ENCODE results near the gene TNS3. TPM values are rescaled to one million over a fixed set of nuclear protein-coding genes. Genes with fewer than 3 reads are reported as not detected.

TNS3 gene
- total RNA-seq, 1 donor from 2014 or later: 452 TPM

DNA sequence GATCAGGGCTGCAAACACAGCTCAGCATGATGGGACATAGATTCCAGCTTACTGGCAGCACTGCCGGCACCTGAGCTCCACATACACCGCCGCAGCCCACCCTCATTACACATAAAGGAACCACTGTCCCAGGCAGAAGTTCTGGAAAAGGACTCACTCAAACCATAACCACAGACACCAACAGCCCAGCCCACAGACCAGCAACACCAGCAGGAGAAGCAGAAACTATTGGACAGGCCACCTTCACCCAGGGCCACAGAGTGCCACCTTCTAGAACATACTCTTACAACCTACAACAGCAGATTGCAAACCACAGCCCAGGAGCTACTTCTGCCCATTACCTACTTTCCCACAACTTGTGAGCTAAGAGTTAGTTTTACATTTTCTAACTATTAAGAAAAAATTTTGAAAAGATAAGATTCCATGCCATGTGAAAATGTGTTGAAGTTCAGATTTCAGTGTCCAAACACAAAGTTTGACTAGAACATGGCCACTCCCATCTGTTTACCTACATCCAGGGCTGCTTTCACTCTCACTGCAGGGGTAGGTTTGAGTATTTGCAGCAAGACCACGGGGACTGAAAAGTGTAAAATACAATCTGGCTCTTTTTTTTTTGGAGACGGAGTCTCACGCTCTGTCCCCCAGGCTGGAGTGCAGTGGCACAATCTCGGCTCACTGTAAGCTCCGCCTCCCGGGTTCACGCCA, 153.0 kb downstream of the TNS3 start:
- H3K27ac Mint-ChIP-seq: peak overlapping the region; percentile 85
- TF ChIP-seq, protein P1, sequence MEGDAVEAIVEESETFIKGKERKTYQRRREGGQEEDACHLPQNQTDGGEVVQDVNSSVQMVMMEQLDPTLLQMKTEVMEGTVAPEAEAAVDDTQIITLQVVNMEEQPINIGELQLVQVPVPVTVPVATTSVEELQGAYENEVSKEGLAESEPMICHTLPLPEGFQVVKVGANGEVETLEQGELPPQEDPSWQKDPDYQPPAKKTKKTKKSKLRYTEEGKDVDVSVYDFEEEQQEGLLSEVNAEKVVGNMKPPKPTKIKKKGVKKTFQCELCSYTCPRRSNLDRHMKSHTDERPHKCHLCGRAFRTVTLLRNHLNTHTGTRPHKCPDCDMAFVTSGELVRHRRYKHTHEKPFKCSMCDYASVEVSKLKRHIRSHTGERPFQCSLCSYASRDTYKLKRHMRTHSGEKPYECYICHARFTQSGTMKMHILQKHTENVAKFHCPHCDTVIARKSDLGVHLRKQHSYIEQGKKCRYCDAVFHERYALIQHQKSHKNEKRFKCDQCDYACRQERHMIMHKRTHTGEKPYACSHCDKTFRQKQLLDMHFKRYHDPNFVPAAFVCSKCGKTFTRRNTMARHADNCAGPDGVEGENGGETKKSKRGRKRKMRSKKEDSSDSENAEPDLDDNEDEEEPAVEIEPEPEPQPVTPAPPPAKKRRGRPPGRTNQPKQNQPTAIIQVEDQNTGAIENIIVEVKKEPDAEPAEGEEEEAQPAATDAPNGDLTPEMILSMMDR (IDR thresholded peaks at IDR 0.05; ENCODE audit: unreplicated experiment): no peak
- peaks cover 47% of the 10 kb centered on the region for H3K36me3 Mint-ChIP-seq
- no peaks in the 10 kb centered on the region for H3K4me1 Mint-ChIP-seq
- no peaks in the 10 kb centered on the region for H3K9me3 Mint-ChIP-seq
- no peak overlapping the region for H3K4me3 Mint-ChIP-seq
- H3K27me3 Mint-ChIP-seq (ENCODE audit: low read depth): no peaks in the 10 kb centered on the region
- DNase-seq (ENCODE audit: low spot score in 2 of 2, unreplicated experiment in 2 of 2): no peak

DNA sequence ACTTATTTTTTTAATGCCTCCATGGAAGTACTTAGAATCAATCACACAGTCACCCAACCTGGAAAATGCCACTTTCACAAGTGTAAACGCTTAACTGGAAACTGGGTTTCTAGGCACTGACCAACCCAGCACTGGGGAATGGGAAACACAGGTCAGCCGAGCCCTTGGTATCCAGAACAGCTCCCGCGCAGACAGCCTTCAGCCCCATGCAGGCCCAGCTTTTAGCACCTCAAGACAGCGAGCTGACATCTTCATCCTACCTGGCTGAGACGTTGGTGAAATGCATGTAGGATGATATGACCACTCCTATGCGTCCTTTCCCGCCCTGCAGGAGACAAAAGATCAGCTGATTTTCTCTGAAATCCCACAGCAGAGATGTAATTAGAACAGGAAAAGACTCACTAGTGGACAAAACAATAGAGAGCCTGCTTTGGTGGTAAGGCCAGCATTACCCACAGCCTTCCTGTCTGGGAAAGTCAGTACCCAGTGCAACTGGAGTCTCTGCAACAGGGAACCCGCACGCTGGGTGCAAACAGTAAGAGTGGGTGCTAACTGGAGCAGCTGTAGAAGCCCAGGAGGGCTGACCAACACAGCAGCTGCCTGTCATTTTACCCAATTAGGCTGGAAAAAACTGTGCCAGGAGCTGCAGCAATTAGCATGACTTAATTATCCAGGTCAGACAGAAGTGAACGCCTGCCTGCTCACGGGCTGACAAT, 153.7 kb downstream of the TNS3 start:
- TF ChIP-seq, protein P1 (IDR thresholded peaks at IDR 0.05; ENCODE audit: unreplicated experiment): no peak
- H3K4me3 Mint-ChIP-seq: no peak overlapping the region

DNA sequence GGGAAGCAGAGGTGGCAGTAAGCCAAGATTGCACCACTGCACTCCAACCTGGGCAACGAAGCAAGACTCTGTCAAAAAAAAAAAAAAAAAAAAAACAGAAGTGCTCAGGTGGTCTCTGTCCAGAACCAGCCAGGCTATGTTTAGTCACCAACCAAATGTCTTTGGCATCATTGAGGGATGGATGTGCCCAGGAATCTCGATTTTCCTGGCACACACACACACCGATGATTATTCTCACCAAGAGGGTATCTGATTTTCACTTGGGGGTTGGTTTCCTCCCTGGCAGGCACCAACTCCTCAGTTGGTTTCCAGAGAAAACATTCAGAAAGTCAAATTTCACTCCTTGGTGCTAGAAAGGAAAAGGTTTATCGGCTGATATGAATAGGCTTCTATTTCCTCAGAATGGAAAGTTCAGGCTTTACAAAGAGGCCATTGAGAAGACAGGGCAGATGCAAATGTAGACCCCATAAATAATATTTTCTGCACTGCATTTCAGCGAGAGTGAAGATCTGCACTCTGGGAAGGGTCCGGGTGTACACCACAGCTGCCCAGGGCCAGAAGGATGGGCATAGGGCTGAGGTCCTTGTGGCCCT, 154.8 kb downstream of the TNS3 start:
- H3K27me3 Mint-ChIP-seq (ENCODE audit: low read depth): no peaks in the 10 kb centered on the region
- peaks cover 59% of the 10 kb centered on the region for H3K36me3 Mint-ChIP-seq
- TF ChIP-seq, protein P1 (IDR thresholded peaks at IDR 0.05; ENCODE audit: unreplicated experiment): no peak
- H3K9me3 Mint-ChIP-seq: no peaks in the 10 kb centered on the region
- DNase-seq (ENCODE audit: low spot score in 2 of 2, unreplicated experiment in 2 of 2): no peak
- no peak overlapping the region for H3K4me3 Mint-ChIP-seq
- H3K4me1 Mint-ChIP-seq: peaks cover 3% of the 10 kb centered on the region
- H3K27ac Mint-ChIP-seq: peak overlapping the region; percentile 30

More for the DNA sequence above, 153.7 kb downstream of the TNS3 start:
- H3K4me1 Mint-ChIP-seq: no peaks in the 10 kb centered on the region
- no peaks in the 10 kb centered on the region for H3K9me3 Mint-ChIP-seq
- DNase-seq (ENCODE audit: low spot score in 2 of 2, unreplicated experiment in 2 of 2): no peak
- H3K27ac Mint-ChIP-seq: peak overlapping the region; percentile 85
- peaks cover 51% of the 10 kb centered on the region for H3K36me3 Mint-ChIP-seq
- no peaks in the 10 kb centered on the region for H3K27me3 Mint-ChIP-seq (ENCODE audit: low read depth)

DNA sequence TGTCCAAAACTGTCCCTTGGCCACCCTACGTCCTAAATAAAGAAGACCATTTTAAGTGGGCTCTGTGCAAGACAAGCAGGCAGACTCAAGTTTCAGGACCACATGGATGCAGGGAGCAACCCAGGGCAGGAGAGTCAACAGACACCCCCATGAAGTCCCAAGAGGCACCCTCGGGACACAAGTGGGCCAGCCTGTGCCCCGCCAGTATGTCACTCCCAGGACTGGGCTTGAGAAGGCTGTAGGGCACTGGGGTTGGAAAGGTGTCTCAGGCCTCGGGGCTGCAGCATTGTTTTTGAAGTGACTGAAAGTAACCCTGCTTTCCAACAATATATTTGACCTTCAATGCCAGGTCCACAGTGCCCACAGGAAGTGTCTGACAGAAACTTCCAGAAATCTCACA, 157.4 kb downstream of the TNS3 start:
- H3K4me1 Mint-ChIP-seq: peaks cover 3% of the 10 kb centered on the region
- no peak overlapping the region for H3K27ac Mint-ChIP-seq
- TF ChIP-seq, protein P1 (IDR thresholded peaks at IDR 0.05; ENCODE audit: unreplicated experiment): no peak
- H3K9me3 Mint-ChIP-seq: no peaks in the 10 kb centered on the region
- DNase-seq (ENCODE audit: low spot score in 2 of 2, unreplicated experiment in 2 of 2): no peak
- peaks cover 66% of the 10 kb centered on the region for H3K36me3 Mint-ChIP-seq
- no peaks in the 10 kb centered on the region for H3K27me3 Mint-ChIP-seq (ENCODE audit: low read depth)
- H3K4me3 Mint-ChIP-seq: no peak overlapping the region

DNA sequence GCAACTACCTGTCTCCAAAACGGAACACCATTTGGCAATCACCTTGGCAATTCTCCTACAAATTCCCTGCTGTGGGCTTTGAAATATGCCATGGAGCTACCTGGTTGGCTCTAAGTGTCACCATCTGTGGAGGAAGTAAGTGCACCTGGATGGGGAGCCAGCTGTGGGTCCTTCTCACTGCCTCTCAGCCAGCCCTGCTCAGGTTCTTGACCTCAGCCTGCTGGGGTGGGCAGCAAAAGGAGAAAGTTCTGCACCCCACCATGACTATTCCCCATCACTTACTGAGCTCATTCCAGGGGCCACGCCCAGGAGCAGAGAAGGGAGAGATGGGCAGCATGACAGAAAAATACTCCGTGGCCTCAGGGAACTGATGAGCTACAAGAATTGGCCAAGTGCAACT, 158.7 kb downstream of the TNS3 start:
- DNase-seq (ENCODE audit: low spot score in 2 of 2, unreplicated experiment in 2 of 2): no peak
- TF ChIP-seq, protein P1 (IDR thresholded peaks at IDR 0.05; ENCODE audit: unreplicated experiment): no peak
- H3K4me1 Mint-ChIP-seq: peaks cover 3% of the 10 kb centered on the region
- H3K27me3 Mint-ChIP-seq (ENCODE audit: low read depth): no peaks in the 10 kb centered on the region
- peaks cover 73% of the 10 kb centered on the region for H3K36me3 Mint-ChIP-seq
- no peak overlapping the region for H3K4me3 Mint-ChIP-seq
- H3K27ac Mint-ChIP-seq: no peak overlapping the region
- H3K9me3 Mint-ChIP-seq: no peaks in the 10 kb centered on the region

Data from mesothelial cell of epicardium (in vitro differentiated cells).